SJSA1 (cell line): ENCODE results near the gene PRSS23. TPM values are rescaled to one million over a fixed set of nuclear protein-coding genes. Genes with fewer than 3 reads are reported as not detected.
A peak's percentile ranks its signal among the peaks of the same experiment; 100 is the strongest.
"Not testable (repeated sequence)": the region's sequence is repeated elsewhere in the genome, so short reads cannot be mapped to it uniquely, and the experiment has no call there.

Experiments
- DNase-seq, 2 experiments: peaks; one replicate each; pipeline ENCODE4 v3.0.0-alpha.2; 2015 to 2020; ENCODE audit warnings: low spot score in 2 of 2, low read depth in 1 of 2
- H3K27ac ChIP-seq: fragments of 250-450 bp; sonication (Bioruptor Pico); 2 replicates; pipeline ENCODE4 v1.5.1; 2020; ENCODE audit warnings: mild to moderate bottlenecking, moderate library complexity
- H3K27me3 ChIP-seq: fragments of 250-450 bp; sonication (Bioruptor Pico); replicated peaks from 2 replicates; pipeline ENCODE4 v1.5.1; 2020; ENCODE audit warnings: mild to moderate bottlenecking, moderate library complexity
- H3K36me3 ChIP-seq: fragments of 250-450 bp; sonication (Bioruptor Pico); 2 replicates; pipeline ENCODE4 v1.5.1; 2020; ENCODE audit warnings: mild to moderate bottlenecking
- H3K4me1 ChIP-seq: fragments of 250-450 bp; sonication (Bioruptor Pico); replicated peaks from 2 replicates; pipeline ENCODE4 v1.6.1; 2021; ENCODE audit warnings: mild to moderate bottlenecking
- H3K4me3 ChIP-seq: fragments of 250-450 bp; sonication (Bioruptor Pico); 2 replicates; pipeline ENCODE4 v1.5.1; 2020; ENCODE audit warnings: mild to moderate bottlenecking
- H3K9me3 ChIP-seq: fragments of 250-450 bp; sonication (Bioruptor Pico); replicated peaks from 2 replicates; pipeline ENCODE4 v1.5.1; 2020; ENCODE audit warnings: mild to moderate bottlenecking
- total RNA-seq: library from RNA; depleted of rRNA; stranded (reverse); fragments of >200 nt; shearing (Covaris generic); gene quantifications from 2 replicates; pipeline ENCODE4 v1.2.3, GENCODE V29; 2014

The PRSS23 gene
- total RNA-seq, 1 experiment from 2014 or later = 71.6 TPM

GRCh38 chr11:86811637-86812321, 11.4 kb downstream of the PRSS23 start:
- Histone ChIP-seq H3K4me1 (peaks cover 60% of the 10 kb centered on the region), H3K9me3 (no peaks in the 10 kb centered on the region), H3K36me3 (0 out of 2 replicates have a peak, but pooled peaks cover 9% of the 10 kb centered on the region), H3K27me3 (no peaks in the 10 kb centered on the region), H3K4me3 (no peak overlapping the region), H3K27ac (no peak overlapping the region)
- DNase-seq = peak in 1 of 2 experiments; percentile 18

GRCh38 chr11:86812322-86812670, 12.0 kb downstream of the PRSS23 start:
- peaks cover 66% of the 10 kb centered on the region for H3K4me1 ChIP-seq
- H3K36me3 ChIP-seq = 0 out of 2 replicates have a peak, but pooled peaks cover 9% of the 10 kb centered on the region
- H3K4me3 ChIP-seq = no peak overlapping the region
- H3K9me3 ChIP-seq = no peaks in the 10 kb centered on the region
- H3K27me3 ChIP-seq = no peaks in the 10 kb centered on the region
- no peak for DNase-seq
- no peak overlapping the region for H3K27ac ChIP-seq

GRCh38 chr11:86812981-86813380, 12.6 kb downstream of the PRSS23 start:
- Histone ChIP-seq H3K9me3 (no peaks in the 10 kb centered on the region), H3K27me3 (no peaks in the 10 kb centered on the region), H3K4me1 (peaks cover 72% of the 10 kb centered on the region), H3K36me3 (0 out of 2 replicates have a peak, but pooled peaks cover 5% of the 10 kb centered on the region), H3K27ac (no peak overlapping the region), H3K4me3 (no peak overlapping the region)
- no peak for DNase-seq

GRCh38 chr11:86814775-86815174, 14.4 kb downstream of the PRSS23 start:
- H3K27ac ChIP-seq = peak overlapping the region; percentile 63
- DNase-seq = peak in 1 of 2 experiments; percentile 44
- H3K4me3 ChIP-seq = no peak overlapping the region
- no peaks in the 10 kb centered on the region for H3K36me3 ChIP-seq
- no peaks in the 10 kb centered on the region for H3K27me3 ChIP-seq
- H3K4me1 ChIP-seq = peaks cover 70% of the 10 kb centered on the region
- no peaks in the 10 kb centered on the region for H3K9me3 ChIP-seq

GRCh38 chr11:86815726-86816125, 15.4 kb downstream of the PRSS23 start:
- H3K4me1 ChIP-seq = peaks cover 62% of the 10 kb centered on the region
- H3K27ac ChIP-seq = peak overlapping the region; percentile 63

GRCh38 chr11:86816251-86816726, 15.9 kb downstream of the PRSS23 start:
- peak overlapping the region; percentile 63 for H3K27ac ChIP-seq
- H3K9me3 ChIP-seq = no peaks in the 10 kb centered on the region
- H3K4me1 ChIP-seq = peaks cover 58% of the 10 kb centered on the region
- no peak overlapping the region for H3K4me3 ChIP-seq
- no peaks in the 10 kb centered on the region for H3K36me3 ChIP-seq
- no peaks in the 10 kb centered on the region for H3K27me3 ChIP-seq
- DNase-seq = peak in 1 of 2 experiments; percentile 72

More at GRCh38 chr11:86815726-86816125, 15.4 kb downstream of the PRSS23 start:
- no peak for DNase-seq
- Histone ChIP-seq H3K36me3 (no peaks in the 10 kb centered on the region), H3K27me3 (no peaks in the 10 kb centered on the region), H3K4me3 (no peak overlapping the region), H3K9me3 (no peaks in the 10 kb centered on the region)

GRCh38 chr11:86818462-86819192, 18.3 kb downstream of the PRSS23 start:
- no peaks in the 10 kb centered on the region for H3K27me3 ChIP-seq
- no peak overlapping the region for H3K4me3 ChIP-seq
- DNase-seq = peak; percentile 45 to 52
- H3K9me3 ChIP-seq = no peaks in the 10 kb centered on the region
- H3K4me1 ChIP-seq = peaks cover 49% of the 10 kb centered on the region
- no peaks in the 10 kb centered on the region for H3K36me3 ChIP-seq
- H3K27ac ChIP-seq = peak overlapping the region; percentile 14; the same call in 1 of the 2 replicates

- not testable (repeated sequence) for DNase-seq, H3K4me3 ChIP-seq, H3K4me1 ChIP-seq, H3K9me3 ChIP-seq, H3K27me3 ChIP-seq, H3K27ac ChIP-seq, H3K36me3 ChIP-seq
Observed at GRCh38 chr11:86824139-86824538, 23.8 kb downstream of the PRSS23 start.

GRCh38 chr11:86834376-86834775, 34.0 kb downstream of the PRSS23 start:
- not testable (repeated sequence) for H3K4me3 ChIP-seq, H3K36me3 ChIP-seq, H3K27ac ChIP-seq, DNase-seq, H3K9me3 ChIP-seq, H3K27me3 ChIP-seq, H3K4me1 ChIP-seq

GRCh38 chr11:86844762-86845508, 44.6 kb downstream of the PRSS23 start:
- not testable (repeated sequence) for H3K36me3 ChIP-seq, DNase-seq, H3K4me3 ChIP-seq, H3K4me1 ChIP-seq, H3K9me3 ChIP-seq, H3K27ac ChIP-seq, H3K27me3 ChIP-seq

GRCh38 chr11:86848132-86848531, 47.8 kb downstream of the PRSS23 start:
- no peaks in the 10 kb centered on the region for H3K9me3 ChIP-seq
- H3K27me3 ChIP-seq = no peaks in the 10 kb centered on the region
- H3K4me1 ChIP-seq = no peaks in the 10 kb centered on the region
- H3K4me3 ChIP-seq = no peak overlapping the region
- DNase-seq = no peak
- H3K36me3 ChIP-seq = no peaks in the 10 kb centered on the region
- no peak overlapping the region for H3K27ac ChIP-seq

GRCh38 chr11:86849679-86850078, 49.3 kb downstream of the PRSS23 start:
- no peak overlapping the region for H3K27ac ChIP-seq
- H3K27me3 ChIP-seq = no peaks in the 10 kb centered on the region
- H3K4me1 ChIP-seq = no peaks in the 10 kb centered on the region
- H3K9me3 ChIP-seq = no peaks in the 10 kb centered on the region
- no peak for DNase-seq
- no peak overlapping the region for H3K4me3 ChIP-seq
- no peaks in the 10 kb centered on the region for H3K36me3 ChIP-seq
